ENCODE results near the gene LLGL2.

Gene LLGL2

DNA sequence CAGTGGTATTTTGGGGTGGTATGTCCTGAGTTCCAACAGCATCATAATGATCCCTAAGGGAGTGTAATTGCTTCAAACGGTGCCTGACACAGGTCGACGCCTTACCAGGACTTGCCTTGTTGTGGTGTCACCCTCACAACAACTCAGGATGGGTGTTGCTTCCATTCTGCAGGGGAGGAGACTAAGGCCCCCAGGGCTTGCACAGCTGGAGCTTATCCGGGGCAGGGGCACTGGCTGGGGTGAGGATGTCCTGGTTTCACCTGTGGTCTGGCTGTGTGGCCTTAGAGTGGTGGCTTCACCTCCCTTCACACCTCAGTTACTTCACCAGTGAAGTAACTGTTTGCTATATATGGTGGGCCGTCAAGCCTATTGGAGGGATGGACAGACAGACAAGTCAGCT lies 23.3 kb downstream of the LLGL2 start:
- in situ Hi-C loops (cut with HindIII; ENCODE audit: low sequenced_read_pairs): no loop called here

DNA sequence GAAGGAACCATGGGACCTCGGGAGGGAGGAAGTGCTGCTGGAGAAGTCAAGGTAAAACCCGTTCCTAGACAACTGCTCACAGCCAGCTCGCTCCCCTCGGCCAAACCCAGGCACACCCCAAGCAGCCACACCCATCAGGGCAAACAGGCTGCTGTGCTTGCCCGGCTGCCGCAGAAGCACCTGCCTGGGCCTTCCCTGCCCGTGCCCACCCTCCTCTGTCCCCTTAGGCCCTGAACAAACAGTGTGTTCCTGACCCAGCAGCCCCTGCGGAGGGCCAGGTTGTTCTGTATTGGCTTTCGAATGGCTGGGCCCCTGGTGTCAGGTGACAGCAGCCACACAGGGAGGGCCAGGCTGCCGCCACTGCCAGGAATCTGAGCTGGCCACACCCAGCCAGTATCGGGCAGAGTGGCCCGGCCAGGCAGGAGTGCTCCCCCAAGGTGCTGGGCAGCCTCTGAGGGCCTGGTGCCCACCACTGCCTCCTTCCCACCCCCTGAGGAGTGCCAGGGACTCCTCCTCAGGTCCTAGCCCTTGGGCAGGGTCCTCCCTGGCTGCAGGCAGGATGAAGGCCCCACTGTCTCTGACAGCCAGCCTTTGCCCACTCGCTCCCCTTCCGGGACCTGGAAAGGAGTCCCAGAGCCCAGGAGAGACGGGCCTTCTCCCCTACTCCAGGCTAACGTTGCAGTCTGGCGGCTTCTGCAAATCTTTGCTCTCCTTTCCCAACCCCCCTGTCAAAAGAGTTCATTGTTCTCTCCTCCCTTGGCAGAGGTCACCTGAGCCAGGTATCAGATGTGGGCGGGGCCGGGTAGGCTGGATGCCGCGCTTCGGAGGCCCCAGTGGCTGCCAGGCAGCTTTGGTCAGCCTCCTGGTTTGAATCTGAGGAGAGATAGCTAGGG lies 24.0 kb downstream of the LLGL2 start:
- in situ Hi-C loops (cut with HindIII; ENCODE audit: low sequenced_read_pairs): no loop called here

DNA sequence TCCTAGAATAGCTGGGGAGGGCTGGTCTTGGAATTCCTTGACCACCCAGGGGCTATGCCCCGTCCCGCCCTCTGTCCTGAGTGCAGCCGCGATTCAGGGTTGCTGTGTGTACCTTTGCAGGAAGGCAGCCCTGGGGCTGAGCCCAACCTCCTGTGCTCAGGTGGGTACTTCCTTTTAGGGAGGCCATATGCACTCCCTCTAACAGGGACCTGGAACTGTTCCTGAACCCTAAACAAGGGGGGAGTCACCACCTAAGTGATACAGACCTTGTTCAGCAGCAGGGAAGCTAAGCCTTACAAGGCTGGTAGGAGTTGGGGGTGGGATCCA lies 24.6 kb downstream of the LLGL2 start:
- in situ Hi-C loops (cut with HindIII; ENCODE audit: low sequenced_read_pairs): no loop called here

DNA sequence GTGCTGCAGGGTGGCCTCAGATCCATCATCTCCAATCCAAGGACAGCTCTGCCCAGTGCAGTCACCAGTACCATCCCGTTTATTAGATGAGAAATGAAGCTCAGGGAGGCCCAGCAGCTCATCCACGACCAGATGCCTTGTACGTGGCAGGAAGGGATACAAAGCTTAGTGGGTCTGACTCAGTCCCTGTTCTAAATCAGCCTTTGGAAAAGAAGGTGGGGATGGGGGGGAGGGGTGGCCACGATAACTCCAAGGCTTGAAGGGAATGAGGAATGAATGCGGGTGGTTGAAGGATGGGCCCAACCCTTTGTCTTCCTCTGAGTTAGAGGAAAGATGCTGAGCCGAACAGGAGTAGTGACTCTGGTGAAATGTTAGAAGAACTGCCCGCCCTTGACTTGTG lies 25.8 kb downstream of the LLGL2 start:
- in situ Hi-C loops (cut with HindIII; ENCODE audit: low sequenced_read_pairs): no loop called here

DNA sequence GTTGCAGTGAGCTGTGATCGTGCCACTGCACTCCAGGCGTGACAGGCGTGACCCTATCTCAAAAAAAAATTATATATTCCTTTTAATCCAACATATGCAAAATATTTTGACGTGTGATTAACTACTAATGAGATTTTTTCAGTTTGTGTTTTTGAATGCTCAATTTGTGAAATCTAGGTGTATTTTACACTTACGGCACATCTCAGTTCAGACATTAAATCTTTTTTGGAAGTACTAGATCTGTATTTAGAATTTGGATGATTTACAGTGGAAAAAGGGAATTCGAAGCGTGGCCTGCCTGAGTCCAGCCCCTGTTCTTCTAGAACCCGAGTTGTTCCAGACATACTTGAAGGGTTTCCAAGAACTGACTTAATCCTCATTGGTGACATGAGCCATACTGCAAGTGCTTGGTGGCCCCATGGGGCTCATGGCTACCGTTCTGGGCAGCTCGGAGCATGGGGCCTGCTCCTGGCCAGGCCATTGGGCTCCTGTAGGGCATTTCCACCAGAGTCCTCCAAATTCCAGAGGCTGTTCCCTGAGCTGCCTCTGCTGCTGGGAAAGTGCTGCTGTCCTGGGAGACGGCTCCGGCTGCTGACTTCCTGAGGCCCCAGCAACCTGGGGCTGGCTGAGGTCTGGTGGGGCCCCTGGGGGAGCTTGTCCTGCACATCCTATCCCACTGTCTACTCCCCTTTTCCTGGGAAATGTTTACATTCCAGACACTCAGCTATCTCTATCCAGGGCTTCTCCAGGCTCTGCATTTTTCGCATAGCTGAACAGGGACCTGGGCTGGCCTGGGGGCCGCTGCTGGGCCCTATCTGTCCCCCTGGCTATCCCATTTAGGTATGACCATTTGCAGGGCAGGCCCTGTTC lies 27.2 kb downstream of the LLGL2 start:
- in situ Hi-C loops (cut with HindIII; ENCODE audit: low sequenced_read_pairs): no loop called here

DNA sequence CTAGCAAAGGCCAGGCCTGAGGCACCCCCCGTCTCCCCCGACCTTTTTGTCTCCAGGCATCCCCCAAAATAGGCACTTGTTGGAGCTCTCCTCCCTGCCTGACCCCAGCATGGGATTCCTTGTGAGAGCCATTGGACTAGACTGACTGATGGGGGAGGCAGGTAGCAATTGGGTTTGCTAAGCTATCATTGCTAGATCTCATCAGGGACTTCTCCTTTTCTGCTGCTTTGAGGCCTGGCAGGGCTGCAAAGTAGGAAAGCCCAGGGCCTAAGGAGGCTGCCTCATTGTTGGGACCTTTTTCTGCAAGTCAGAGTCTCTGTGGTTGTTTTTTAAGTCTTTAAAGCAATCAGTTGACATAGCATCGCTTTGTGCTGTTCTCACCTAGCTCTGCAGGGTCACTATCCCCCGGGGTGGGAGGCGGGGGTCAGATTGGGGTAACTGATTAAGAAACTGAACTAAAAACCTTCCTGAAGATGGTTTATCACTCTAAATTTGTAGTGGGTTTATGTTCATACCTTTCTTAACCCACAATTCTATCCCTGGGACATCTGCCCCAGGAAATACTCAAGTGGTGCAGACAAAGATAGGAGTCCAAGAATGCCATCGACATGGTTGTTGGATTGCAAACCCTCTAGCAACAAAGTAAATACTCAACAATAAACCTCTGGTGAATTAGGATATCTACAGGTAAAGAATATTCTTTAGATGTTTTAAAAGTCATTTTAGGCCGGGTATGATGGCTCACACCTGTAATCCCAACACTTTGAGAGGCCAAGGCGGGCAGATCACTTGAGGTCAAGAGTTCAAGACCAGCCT lies 28.0 kb downstream of the LLGL2 start:
- in situ Hi-C loops (cut with HindIII; ENCODE audit: low sequenced_read_pairs): no loop called here

DNA sequence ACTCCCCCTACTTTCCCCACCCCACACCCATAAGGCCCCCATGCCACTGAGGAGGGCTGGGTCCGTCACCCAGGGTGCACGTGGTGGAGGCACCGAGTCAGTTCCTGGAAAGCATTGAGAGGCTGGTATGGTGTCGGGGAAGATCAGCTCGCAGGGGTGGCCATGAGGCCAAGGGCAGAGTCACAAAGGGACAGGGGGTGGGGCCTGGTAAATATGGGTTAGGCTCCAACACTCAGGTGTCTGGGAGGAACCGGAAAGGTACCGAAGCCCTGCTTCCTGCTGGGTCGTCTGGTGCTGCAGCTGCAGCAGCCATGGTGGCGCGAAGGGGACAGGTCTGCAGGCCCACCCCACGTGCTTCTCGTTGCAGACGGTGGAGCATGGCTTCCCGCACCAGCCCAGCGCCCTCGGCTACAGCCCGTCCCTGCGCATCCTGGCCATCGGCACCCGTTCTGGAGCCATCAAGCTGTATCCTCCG lies 30.2 kb downstream of the LLGL2 start:
- in situ Hi-C loops (cut with HindIII; ENCODE audit: low sequenced_read_pairs): no loop called here

DNA sequence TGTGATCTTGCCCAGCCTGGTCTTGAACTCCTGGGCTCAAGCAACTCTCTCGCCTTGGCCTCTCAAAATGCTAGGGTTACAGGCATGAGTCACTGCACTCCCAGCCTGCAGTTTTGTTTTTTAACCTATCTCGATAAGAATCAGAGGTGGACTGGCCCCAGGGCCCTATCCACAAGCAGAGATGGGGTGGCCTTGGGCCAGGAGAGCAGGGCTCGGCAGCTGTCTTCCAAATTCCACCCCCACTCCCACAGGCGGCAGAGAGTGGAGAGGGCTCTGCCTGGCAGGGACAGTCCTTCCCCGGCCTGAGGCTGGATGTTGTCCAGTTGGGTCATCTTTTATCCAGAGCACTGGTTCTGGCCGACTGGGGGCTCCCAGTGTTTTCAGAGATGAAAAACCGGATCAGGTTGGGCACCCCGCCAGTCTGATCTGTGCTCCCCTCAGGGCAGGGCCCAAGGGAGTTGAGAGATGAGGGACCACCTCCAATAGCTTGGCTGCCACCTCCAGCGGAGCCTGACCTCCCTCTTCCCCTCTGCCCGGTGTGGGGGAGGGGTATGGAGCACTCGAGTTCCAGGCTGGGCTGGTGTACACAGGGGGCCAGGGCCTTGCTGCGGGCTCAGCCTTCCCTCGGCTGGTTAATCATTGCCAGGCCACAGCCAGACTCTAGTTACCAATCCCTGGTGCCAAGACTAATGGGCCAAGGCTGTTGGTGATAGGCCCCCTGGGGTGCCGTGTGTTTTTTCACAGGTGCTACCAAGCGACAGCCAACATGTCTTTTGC lies 31.8 kb downstream of the LLGL2 start:
- in situ Hi-C loops (cut with HindIII; ENCODE audit: low sequenced_read_pairs): no loop called here

DNA sequence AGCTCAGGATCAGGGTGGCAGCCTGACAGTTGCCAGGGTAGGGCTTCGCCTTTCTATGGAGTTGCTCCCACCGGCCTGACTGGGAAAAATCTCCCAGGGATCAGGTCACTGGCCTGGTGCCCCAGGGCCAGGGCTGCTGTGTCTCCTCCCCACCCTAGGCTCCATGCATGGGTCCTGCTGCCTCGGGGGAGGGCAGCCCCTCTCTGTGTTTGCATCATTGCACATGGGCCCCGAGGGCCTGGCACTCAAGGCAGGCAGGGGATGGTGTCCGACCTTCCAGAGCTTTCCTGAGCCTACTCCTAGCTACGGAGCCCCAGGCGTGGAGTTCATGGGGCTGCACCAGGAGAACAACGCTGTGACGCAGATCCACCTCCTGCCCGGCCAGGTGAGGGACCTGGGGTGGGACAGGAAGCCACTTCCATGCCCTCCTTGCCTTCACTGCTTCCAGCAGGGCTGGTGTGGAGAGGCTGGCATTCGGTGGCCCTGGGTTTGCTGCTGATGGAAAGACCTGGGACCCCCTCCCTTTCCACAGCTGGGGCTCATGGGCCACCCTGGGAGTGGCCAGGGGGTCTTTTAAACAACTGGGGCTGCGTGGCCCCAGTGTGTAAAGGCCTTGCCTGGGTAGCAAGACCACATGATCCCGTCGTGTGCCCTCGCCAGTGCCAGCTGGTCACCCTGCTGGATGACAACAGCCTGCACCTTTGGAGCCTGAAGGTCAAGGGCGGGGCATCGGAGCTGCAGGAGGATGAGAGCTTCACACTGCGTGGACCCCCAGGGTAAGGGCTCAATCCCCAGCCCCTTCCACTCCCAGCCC lies 32.6 kb downstream of the LLGL2 start:
- in situ Hi-C loops (cut with HindIII; ENCODE audit: low sequenced_read_pairs): no loop called here

DNA sequence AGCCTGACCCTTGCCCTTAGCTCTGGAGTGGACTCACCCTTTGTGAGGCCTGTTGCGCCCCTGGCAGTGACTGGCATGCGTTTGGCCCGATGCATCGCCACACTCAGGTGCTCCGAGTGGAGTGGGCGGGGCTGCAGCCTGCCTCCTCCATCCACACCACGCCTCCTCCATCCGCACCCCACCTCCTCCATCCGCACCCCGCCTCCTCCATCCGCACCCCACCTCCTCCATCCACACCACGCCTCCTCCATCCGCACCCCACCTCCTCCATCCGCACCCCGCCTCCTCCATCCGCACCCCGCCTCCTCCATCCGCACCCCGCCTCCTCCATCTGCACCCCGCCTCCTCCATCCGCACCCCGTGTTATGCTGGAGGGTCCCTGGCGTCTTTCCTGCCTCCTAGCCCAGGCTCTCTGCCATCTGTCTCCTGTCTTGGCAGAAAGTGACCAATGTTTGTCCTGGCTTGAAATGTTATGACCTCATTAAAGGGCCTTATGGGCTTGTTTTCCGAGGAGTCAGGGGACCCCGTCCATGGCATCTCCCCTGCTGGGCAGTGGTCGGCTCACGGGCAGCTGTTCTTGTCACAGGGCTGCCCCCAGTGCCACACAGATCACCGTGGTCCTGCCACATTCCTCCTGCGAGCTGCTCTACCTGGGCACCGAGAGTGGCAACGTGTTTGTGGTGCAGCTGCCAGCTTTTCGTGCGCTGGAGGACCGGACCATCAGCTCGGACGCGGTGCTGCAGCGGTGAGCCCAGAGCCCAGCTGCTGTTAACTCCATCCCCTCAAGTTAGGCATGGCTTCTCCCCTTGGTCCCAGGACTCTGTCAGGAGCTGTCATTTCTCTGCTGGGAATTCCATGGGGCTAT lies 33.4 kb downstream of the LLGL2 start:
- in situ Hi-C loops (cut with HindIII; ENCODE audit: low sequenced_read_pairs): no loop called here

DNA sequence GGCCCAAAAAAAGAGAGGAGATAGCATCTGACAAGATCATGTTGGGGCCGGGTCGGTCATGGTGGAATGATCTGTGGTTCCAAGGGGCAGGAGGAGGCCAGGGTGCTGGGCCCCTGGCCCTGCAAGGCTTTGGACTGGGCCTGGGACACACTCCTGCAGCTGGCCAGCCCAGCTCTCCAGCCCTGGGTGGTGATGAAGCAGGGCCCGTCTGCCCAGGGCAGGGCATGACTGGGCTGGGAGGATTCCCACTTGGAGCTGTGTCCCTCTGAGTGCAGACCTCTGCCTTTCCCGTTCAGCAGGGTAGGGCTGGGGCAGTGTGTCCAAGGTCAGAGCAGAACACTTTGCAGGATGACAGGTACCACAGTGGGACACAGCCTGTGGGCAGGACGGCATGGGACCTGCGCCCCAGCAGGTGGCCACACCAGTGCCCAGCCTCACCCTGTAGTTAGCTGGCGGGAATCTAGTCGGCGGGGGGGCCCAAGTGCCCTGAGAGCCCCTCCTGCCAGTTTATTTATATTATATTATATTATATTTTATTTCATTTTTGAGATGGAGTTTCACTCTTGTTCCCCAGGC lies 34.5 kb downstream of the LLGL2 start:
- in situ Hi-C loops (cut with HindIII; ENCODE audit: low sequenced_read_pairs): no loop called here

DNA sequence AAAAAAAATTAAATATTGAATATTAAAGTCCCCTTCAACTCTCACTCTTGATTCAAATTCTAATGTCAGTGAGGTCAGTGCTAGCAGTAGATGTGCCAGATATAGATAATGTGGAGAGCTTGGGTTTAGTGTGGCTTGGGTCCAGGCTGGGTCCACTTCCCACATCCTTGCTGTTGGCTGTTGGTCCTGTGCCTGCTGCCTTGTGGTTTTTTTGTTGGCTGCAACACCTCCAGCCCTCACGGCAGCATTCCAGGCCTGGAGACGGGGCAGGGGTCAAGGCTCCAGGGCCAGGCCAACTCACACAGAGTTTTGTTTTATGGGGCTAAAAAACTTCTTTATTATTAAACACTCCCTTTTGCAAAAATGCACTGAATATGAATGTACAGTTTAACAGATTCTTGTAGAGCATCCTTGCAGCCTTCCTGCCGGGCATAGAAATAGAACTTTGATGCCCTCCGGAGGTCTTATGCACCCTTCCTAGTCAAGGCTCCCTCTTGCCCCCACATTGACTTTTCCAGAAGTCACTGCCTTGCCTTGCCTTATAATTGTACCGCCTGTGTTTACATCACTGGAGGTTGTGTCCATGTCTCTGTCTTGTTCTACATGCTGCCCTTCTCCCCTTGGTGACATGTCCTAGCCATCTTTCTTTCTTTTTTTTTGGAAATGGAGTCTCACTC lies 36.6 kb downstream of the LLGL2 start:
- in situ Hi-C loops (cut with HindIII; ENCODE audit: low sequenced_read_pairs): no loop called here

DNA sequence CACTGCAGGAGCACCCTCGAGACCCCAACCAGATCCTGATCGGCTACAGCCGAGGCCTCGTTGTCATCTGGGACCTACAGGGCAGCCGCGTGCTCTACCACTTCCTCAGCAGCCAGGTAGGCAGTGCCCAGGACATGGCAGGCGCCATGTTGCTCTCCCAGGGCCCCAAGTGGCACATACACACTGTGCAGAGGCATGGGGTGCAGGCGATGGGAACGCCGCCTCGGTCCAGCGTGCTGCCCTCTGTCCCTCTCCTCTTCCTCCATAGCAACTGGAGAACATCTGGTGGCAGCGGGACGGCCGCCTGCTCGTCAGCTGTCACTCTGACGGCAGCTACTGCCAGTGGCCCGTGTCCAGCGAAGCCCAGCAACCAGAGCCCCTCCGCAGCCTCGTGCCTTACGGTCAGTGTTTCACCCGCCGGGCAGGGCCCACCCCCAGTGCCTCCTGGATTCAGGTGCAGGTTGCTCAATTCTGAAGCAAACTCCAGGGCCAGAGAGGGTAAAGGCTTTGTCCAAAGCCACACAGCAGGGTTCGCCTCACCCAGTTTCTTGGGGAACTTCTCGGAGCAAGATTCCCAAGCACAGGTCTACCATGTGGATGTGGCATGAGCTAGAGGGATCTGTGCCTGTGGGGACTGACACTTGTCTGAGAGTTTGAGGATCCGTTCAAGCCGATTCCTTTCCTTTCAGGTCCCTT lies 37.7 kb downstream of the LLGL2 start:
- in situ Hi-C loops (cut with HindIII; ENCODE audit: low sequenced_read_pairs): no loop called here

DNA sequence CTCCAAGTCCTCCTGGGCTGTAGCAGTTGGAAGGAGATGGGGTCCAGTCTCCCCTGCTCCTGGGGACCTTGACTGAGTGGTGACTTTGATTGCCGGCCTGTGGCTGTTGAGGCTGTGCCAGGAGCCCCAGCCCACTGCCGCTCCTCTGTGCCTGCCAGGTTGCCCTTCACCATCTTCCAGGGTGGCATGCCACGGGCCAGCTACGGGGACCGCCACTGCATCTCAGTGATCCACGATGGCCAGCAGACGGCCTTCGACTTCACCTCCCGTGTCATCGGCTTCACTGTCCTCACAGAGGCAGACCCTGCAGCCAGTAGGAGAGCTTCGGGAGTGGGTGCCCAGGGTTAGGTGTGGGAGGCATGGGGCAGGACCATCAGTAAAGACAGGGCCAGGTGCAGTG lies 38.7 kb downstream of the LLGL2 start:
- in situ Hi-C loops (cut with HindIII; ENCODE audit: low sequenced_read_pairs): no loop called here

DNA sequence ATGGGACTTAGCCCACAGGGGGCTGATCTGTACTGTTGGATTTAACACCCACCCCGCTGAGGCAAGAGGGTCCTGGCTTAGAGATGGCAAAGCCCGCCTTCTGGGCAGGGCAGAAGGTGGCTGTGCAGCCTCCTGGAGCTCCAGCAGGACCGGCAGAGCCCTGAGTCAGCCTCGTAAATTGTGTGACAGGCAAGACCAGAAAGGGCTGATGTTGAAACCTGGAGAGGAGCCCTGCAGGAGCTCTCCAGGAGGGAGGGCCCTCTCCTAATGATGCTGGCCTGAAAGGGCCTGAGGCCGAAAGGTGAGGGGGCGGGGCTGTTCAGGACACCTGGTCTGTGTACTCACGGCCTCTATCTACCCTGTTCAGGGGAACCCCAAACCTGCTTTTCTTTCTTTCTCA lies 39.6 kb downstream of the LLGL2 start:
- in situ Hi-C loops (cut with HindIII; ENCODE audit: low sequenced_read_pairs): no loop called here

DNA sequence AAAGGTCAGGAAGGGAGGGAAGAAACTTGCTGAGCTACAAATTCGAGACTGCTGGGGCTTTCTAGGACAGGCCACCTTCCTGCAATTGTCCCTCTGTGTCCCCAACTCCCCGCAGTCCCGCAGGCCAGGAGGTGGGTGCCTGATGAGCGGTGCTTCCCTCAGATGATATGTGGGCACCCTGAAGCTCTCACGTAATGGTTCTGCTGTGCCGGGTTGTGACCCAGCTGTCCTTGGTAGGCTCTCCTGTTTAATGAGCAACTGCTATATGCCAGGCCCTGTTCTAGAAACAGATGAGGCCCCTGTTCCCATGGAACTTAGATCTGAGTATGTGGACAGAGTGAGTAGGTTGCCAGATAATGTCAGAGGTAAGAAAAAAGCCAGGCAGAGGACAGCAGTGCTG lies 40.1 kb downstream of the LLGL2 start:
- in situ Hi-C loops (cut with HindIII; ENCODE audit: low sequenced_read_pairs): no loop called here

DNA sequence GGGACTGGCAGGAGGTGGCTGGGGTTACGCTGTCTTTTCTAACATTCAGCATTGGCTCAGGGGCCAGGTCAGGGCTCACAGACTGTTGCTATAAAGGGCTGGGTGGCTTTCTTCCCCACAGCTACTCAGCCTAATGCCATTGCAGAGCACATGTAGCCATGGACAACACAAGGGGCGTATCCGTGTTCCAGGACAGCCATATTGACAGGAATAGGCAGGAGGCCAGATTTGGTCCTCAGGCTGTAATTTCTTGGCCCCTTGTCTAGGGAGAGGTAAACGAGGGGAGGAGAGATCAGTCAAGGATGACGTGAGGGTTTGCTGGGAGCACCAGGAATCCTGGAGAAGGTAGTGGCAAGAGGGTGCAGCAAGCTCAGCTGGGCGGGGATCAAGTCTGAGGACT lies 40.9 kb downstream of the LLGL2 start:
- in situ Hi-C loops (cut with HindIII; ENCODE audit: low sequenced_read_pairs): no loop called here

Measured in endothelial cell of hepatic sinusoid (primary cell).